Small intestine (tissue), 7 donors: ENCODE measurements around the gene CPLX1. TPM values are rescaled to one million over a fixed set of nuclear protein-coding genes. Genes with fewer than 3 reads are reported as not detected.

ENCODE experiments used
- DNase-seq, 2 donors: peaks; one replicate each; pipeline versions ENCODE4 v3.0.0 to v3.0.0-alpha.2; 2013
- FAIRE-seq: peaks from 2 replicates; lab custom pipeline; 2012; peaks lifted over from hg19 to GRCh38; lab: Jason Lieb, UNC
- H3K27ac ChIP-seq, 3 donors: one replicate each; pipeline ENCODE4 v1.5.1; 2013; ENCODE audit warnings: low read length in 2 of 3, mild to moderate bottlenecking in 2 of 3, control low read depth in 1 of 3, inconsistent platforms in 1 of 3, low read depth in 1 of 3, moderate library complexity in 1 of 3
- H3K27me3 ChIP-seq, 3 donors: one replicate each; pipeline ENCODE4 v1.6.1; 2013; ENCODE audit warnings: low read length in 3 of 3, inconsistent platforms in 1 of 3; ENCODE audit not compliant: control insufficient read depth in 3 of 3, insufficient read depth in 3 of 3
- H3K36me3 ChIP-seq, 3 donors: one replicate each; pipeline ENCODE4 v1.6.1; 2013; ENCODE audit warnings: low read length in 3 of 3, inconsistent platforms in 1 of 3, low read depth in 1 of 3, mild to moderate bottlenecking in 1 of 3, moderate library complexity in 1 of 3; ENCODE audit not compliant: control insufficient read depth in 3 of 3, insufficient read depth in 2 of 3
- H3K4me1 ChIP-seq, 3 donors: one replicate each; pipeline ENCODE4 v1.6.1; 2013; ENCODE audit warnings: low read length in 2 of 3, inconsistent platforms in 1 of 3, low read depth in 1 of 3, mild to moderate bottlenecking in 1 of 3, moderate library complexity in 1 of 3; ENCODE audit not compliant: control insufficient read depth in 3 of 3, insufficient read depth in 2 of 3
- H3K4me3 ChIP-seq, 3 donors: one replicate each; pipeline ENCODE4 v1.5.1; 2013; ENCODE audit warnings: low read length in 3 of 3, control low read depth in 1 of 3, inconsistent platforms in 1 of 3, low read depth in 1 of 3, mild to moderate bottlenecking in 1 of 3, moderate library complexity in 1 of 3
- H3K9me3 ChIP-seq, 2 donors: one replicate each; pipeline ENCODE4 v1.6.1; 2013; ENCODE audit warnings: low read depth in 1 of 2, low read length in 1 of 2; ENCODE audit not compliant: control insufficient read depth in 2 of 2, insufficient read depth in 1 of 2
- WGBS, 3 donors: extraction: QIAGEN DNeasy Blood & Tissue Kit; methylation state at CpG; one replicate each; pipeline ENCODE4 v1.1.7; 2013; 5-methylcytosine and 5-hydroxymethylcytosine counted together
- polyA plus RNA-seq, 4 donors: library from polyadenylated mRNA; stranded (reverse) in 3 of 4; unstranded in 1 of 4; fragments of 200-250 nt in 3 of 4; fragments of 120-200 nt in 1 of 4; gene quantifications; one replicate each; pipeline versions ENCODE4 v1.2.1 to v1.2.3, GENCODE V29; 2013
- donor health status: healthy with polysubstance abuse.
- donor health status: control.
- donor health status: control.
- donor health status: Bipolar disorder and iron deficiency.
- donor health status: healthy.

The CPLX1 gene
- polyA plus RNA-seq, 4 donors = 1.4 to 2.6 TPM; not detected in 2

GRCh38 chr4:850323-850945 lies 24.5 kb upstream of the CPLX1 start:
- 84 to 93% (median 89%) methylated on average over 15 to 18 of the region's 18 CpGs for WGBS, 3 donors
- Histone ChIP-seq H3K4me3 (no peak overlapping the region), H3K36me3 (peaks cover 14 to 69% (median 18%) of the 10 kb centered on the region in 3 donors), H3K27ac (no peak overlapping the region), H3K9me3 (no peaks in the 10 kb centered on the region), H3K27me3 (no peaks in the 10 kb centered on the region), H3K4me1 (no peaks in the 10 kb centered on the region)
- DNase-seq (no peak), FAIRE-seq (no peak)

GRCh38 chr4:849478-850175 lies 23.7 kb upstream of the CPLX1 start:
- no peak overlapping the region for H3K4me3 ChIP-seq
- H3K9me3 ChIP-seq = peaks cover 0 to under 1% of the 10 kb centered on the region in 2 donors
- no peak overlapping the region for H3K27ac ChIP-seq
- H3K36me3 ChIP-seq = peaks cover 14 to 67% (median 18%) of the 10 kb centered on the region in 3 donors
- no peaks in the 10 kb centered on the region for H3K4me1 ChIP-seq
- no peak for FAIRE-seq
- no peak for DNase-seq
- H3K27me3 ChIP-seq = no peaks in the 10 kb centered on the region
- WGBS, 3 donors = 93 to 95% (median 95%) methylated on average over 47 to 50 of the region's 50 CpGs

- FAIRE-seq = no peak
- WGBS, 3 donors = 84 to 85% (median 84%) methylated on average over 25 to 27 of the region's 27 CpGs
- H3K27me3 ChIP-seq = no peaks in the 10 kb centered on the region
- no peak for DNase-seq
- no peak overlapping the region for H3K27ac ChIP-seq
- H3K4me3 ChIP-seq = no peak overlapping the region
- peaks cover 0 to 5% of the 10 kb centered on the region in 2 donors for H3K9me3 ChIP-seq
- H3K4me1 ChIP-seq = no peaks in the 10 kb centered on the region
- H3K36me3 ChIP-seq = peaks cover 12 to 64% (median 18%) of the 10 kb centered on the region in 3 donors
Measured at GRCh38 chr4:848803-849477, 23.0 kb upstream of the CPLX1 start.

- Histone ChIP-seq H3K4me1 (no peaks in the 10 kb centered on the region), H3K4me3 (no peak overlapping the region), H3K27me3 (no peaks in the 10 kb centered on the region), H3K9me3 (peaks cover 0 to 5% of the 10 kb centered on the region in 2 donors), H3K27ac (no peak overlapping the region), H3K36me3 (peaks cover 12 to 68% (median 18%) of the 10 kb centered on the region in 3 donors)
- no peak for DNase-seq
- no peak for FAIRE-seq
- WGBS, 3 donors = 91 to 95% (median 92%) methylated on average over 16 of the region's 16 CpGs
Measured at GRCh38 chr4:848307-848691, 22.4 kb upstream of the CPLX1 start.

- Histone ChIP-seq H3K27ac (no peak overlapping the region), H3K36me3 (peaks cover 9 to 50% (median 15%) of the 10 kb centered on the region in 3 donors), H3K4me3 (no peak overlapping the region), H3K27me3 (no peaks in the 10 kb centered on the region), H3K9me3 (peaks cover 0 to 5% of the 10 kb centered on the region in 2 donors), H3K4me1 (no peaks in the 10 kb centered on the region)
- FAIRE-seq (no peak), DNase-seq (no peak)
- 81 to 87% (median 82%) methylated on average over 12 to 14 of the region's 14 CpGs for WGBS, 3 donors
Measured at GRCh38 chr4:845836-846251, 19.9 kb upstream of the CPLX1 start.

DNA sequence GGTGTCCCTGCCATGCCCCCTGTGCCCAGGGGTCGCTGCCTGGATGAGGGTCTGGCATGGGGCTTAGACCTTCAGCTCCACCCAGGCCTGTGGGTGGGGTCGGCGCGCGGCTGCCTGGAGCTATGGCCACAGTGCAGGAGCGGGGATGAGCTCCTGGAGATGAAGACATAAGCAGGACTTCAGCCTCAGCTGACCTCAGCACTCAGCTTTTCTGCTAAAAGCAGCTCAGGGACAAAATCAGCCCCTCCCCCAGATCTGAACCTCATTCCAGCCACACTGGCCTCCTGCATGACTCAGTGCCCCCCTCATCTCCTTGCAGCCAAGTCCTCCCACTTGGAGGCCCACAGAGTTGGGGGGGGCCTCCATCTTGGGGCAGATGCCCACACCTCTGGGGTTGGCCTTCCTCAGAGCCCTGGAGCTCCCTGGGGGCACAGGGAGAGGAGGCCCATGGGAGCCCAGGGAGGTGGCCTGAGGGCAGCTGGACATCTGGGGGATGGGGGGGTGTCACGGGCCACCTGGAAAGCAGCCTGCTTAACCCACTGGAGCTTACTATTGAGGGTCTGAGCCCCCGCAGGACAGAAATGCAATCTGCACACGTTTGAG lies 19.4 kb upstream of the CPLX1 start:
- H3K27ac ChIP-seq = no peak overlapping the region
- peaks cover 4 to 45% (median 15%) of the 10 kb centered on the region in 3 donors for H3K36me3 ChIP-seq
- FAIRE-seq (no peak), DNase-seq (no peak)
- 82 to 87% (median 85%) methylated on average over 9 of the region's 9 CpGs for WGBS, 3 donors
- H3K4me1 ChIP-seq = no peaks in the 10 kb centered on the region
- H3K9me3 ChIP-seq = peaks cover 0 to 5% of the 10 kb centered on the region in 2 donors
- H3K27me3 ChIP-seq = no peaks in the 10 kb centered on the region
- no peak overlapping the region for H3K4me3 ChIP-seq

DNA sequence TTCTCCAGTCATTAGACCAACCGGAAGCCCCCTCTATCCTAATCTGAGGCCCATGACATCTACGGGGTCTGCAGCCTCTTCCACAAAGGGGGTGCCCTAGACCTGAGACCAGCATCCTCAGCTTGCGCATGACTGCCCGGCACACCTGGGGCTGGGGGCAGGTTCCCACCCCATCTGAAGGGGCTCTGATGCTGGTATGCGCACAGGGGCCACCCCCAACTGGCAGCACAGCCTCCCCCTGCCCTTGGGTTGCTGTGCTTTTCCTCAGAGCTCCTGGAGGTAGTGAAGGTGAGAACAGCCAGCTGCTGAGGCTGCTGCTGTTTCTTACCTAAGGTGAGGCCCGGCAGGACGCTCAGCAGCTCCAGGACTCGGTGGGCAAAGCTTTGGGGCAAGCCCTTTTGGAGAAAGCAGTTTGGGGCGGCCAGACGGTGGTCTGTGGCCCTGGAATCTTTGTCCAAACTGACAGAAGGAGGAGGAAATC lies 18.9 kb upstream of the CPLX1 start:
- Histone ChIP-seq H3K9me3 (peaks cover 0 to 5% of the 10 kb centered on the region in 2 donors), H3K27me3 (no peaks in the 10 kb centered on the region), H3K36me3 (peaks cover 3 to 39% (median 14%) of the 10 kb centered on the region in 3 donors), H3K4me1 (no peaks in the 10 kb centered on the region), H3K4me3 (no peak overlapping the region), H3K27ac (no peak overlapping the region)
- WGBS, 3 donors = 94 to 98% (median 95%) methylated on average over 10 of the region's 10 CpGs
- no peak for FAIRE-seq
- DNase-seq = no peak
